HFF-Myc (cell line): ENCODE measurements around the gene SLC25A24.

ENCODE experiments used
- DNase-seq: peaks from one replicate; pipeline ENCODE4 v3.0.0-alpha.2; 2011; ENCODE audit warnings: low read depth; ENCODE audit errors: extremely low read depth
- H3K4me3 ChIP-seq: replicated peaks from 2 replicates; pipeline ENCODE4 v1.5.1; 2011; ENCODE audit warnings: low read depth, mild to moderate bottlenecking, control low read depth, low read length
- TF ChIP-seq, protein P1 (sequence below): IDR thresholded peaks from 2 replicates; pipeline ENCODE4 v1.5.1; 2012; ENCODE audit warnings: mild to moderate bottlenecking, low read depth, low read length, control low read depth; ENCODE audit errors: missing control alignments

Gene SLC25A24

GRCh38 chr1:108114033-108114599, 86.0 kb downstream of the SLC25A24 start:
- TF ChIP-seq, protein P1, sequence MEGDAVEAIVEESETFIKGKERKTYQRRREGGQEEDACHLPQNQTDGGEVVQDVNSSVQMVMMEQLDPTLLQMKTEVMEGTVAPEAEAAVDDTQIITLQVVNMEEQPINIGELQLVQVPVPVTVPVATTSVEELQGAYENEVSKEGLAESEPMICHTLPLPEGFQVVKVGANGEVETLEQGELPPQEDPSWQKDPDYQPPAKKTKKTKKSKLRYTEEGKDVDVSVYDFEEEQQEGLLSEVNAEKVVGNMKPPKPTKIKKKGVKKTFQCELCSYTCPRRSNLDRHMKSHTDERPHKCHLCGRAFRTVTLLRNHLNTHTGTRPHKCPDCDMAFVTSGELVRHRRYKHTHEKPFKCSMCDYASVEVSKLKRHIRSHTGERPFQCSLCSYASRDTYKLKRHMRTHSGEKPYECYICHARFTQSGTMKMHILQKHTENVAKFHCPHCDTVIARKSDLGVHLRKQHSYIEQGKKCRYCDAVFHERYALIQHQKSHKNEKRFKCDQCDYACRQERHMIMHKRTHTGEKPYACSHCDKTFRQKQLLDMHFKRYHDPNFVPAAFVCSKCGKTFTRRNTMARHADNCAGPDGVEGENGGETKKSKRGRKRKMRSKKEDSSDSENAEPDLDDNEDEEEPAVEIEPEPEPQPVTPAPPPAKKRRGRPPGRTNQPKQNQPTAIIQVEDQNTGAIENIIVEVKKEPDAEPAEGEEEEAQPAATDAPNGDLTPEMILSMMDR: no peak

DNA sequence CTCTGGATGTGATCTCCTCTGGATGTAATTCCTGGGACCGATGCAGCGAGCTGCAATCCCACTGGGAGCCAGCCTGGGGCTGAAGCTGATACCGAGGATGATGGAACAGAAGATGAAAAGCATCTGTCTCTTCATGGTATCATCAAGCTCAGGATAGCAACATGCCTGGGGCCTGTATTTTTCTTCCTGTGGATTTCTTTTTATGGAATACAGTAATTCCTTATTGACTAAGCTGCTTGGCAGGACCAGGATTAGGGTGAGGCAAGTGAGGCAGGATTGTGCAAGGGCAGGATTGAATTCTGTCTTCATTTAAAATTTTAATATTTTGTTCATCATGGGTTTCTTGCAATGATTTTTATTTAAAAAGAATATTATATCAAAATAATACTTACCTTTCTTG, 86.6 kb downstream of the SLC25A24 start:
- H3K4me3 ChIP-seq: no peak overlapping the region
- TF ChIP-seq, protein P1: no peak
- DNase-seq: no peak

More at GRCh38 chr1:108114033-108114599, 86.0 kb downstream of the SLC25A24 start:
- no peak overlapping the region for H3K4me3 ChIP-seq
- no peak for DNase-seq

- DNase-seq: no peak
- H3K4me3 ChIP-seq: no peak overlapping the region
- TF ChIP-seq, protein P1: no peak
Measured at GRCh38 chr1:108109295-108109973, 90.7 kb downstream of the SLC25A24 start.

DNA sequence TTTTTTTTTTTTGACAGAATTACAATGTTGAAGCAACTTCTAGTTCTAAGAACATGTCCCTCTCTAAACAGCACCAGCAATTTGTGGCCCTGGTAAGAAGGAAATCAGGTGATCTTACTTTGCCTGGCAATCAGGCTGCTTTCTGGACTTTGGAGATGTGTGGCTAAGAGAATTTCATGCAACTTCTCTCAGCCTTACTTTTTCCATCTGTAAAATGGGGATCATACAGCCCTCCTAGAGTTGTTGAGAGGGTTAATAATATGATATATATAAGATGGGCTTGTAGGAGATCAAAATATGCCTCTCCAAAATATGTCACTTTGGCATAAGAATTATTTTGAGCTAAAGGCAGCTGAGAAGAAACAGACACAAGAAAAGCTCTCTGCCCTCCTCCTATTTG, 92.0 kb downstream of the SLC25A24 start:
- DNase-seq: no peak
- TF ChIP-seq, protein P1: no peak
- H3K4me3 ChIP-seq: no peak overlapping the region

DNA sequence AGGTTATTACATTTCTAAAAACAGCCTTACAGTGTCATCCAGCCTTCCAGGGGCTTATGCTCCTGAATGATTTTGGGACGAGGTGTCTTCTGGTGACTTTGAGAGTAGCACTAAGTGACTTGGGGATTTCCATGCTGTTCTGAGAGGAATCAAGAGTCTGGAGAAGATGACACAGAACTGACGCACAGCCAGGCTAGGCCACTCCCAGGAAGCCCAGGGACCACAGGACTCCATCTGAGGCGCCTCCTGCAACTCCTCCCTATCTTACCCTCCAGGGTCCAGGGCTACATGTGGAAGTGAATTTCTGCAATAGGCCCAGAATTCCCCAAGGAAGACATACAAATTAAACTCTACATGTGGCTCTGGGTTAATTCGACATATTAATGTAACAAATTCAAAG, 92.5 kb downstream of the SLC25A24 start:
- TF ChIP-seq, protein P1: no peak
- no peak overlapping the region for H3K4me3 ChIP-seq
- DNase-seq: peak; percentile 47

DNA sequence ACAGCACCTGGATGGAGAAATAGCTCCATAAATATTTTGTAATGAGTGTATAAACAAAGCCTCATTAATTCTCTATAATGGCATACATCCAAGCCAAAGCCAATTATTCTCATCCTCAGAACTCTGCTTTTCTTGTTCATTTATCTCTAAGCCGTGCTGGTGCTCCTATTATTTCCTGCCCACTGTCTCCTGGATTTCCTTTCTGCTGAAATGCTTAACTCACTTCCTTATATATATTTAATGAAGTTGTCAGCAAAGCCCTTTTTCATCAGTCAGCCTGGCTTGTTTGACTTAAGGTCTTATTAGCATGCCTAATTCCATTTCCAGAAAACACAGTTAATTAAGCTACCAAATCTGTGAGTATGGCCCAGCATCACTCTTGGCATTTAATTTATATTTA, 93.4 kb downstream of the SLC25A24 start:
- no peak overlapping the region for H3K4me3 ChIP-seq
- TF ChIP-seq, protein P1: no peak
- DNase-seq: no peak

DNA sequence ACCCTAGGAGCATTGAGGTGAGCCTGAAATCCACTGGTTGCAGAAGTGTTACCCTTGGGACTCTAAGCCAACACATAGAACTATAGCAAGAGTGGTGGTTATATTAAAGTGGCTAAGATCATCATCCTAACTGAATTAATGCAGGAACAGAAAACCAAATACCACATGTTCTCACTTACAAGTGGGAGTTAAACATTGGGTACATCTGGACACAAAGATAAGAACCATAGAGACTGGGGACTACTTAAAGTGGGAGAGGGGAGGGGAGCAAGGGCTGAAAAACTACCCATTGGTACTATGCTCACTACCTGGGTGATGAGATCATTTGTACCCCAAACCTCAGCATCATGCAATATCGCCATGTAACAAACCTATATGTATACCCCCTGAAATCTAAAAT, 100.0 kb downstream of the SLC25A24 start:
- TF ChIP-seq, protein P1: no peak
- no peak overlapping the region for H3K4me3 ChIP-seq
- DNase-seq: no peak
